GM04503 (cell line): Measurements from ENCODE around the gene GSTT2.
"Not testable (repeated sequence)": the region's sequence is repeated elsewhere in the genome, so short reads cannot be mapped to it uniquely, and the experiment has no call there.

Source experiments
- DNase-seq: peaks from one replicate; pipeline ENCODE4 v3.0.0-alpha.2; 2012; ENCODE audit warnings: low read depth

The GSTT2 gene

DNA sequence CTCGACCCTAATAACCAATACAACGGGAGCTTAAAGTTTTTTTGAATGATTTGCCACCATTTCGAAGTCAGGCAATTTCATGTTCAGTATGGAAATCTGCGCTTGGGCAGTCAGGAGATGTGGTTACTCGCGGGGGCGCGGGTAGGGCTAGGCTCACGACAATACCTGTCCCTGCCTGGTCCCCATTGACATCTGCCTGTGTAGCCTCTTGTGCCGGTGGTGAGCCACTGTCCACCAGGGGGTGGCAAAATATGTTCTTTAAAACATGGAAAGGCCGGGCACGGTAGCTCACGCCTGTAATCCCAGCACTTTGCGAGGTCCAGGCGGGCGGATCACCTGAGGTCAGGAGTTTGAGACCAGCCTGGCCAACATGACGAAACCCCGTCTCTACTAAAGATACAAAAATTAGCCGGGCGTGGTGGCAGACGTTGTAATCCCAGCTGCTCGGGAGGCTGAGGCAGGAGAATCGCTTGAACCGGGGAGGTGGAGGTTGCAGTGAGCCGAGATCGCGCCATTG, 5.0 kb upstream of the GSTT2 start:
- not testable (repeated sequence) for DNase-seq

DNA sequence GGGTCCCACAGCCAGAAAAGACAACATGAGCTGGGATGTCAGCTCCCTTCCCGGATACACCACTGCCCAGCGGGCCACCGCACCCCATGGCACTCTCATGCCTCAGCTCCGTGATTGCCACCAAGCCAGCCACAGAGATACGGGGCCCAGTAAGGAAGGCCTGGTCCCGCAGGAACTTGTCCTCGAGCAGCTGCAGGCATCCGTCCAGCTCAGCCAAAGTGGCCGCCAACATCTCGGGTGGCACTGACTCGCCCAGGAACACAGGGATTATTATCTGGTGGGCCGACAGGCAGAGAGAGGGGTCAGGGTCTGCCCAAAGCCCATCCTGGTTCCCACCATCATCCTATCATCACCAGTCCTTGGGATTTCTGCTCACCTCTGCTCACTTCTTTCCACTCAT, 2.6 kb upstream of the GSTT2 start:
- DNase-seq, result not testable (repeated sequence)

DNA sequence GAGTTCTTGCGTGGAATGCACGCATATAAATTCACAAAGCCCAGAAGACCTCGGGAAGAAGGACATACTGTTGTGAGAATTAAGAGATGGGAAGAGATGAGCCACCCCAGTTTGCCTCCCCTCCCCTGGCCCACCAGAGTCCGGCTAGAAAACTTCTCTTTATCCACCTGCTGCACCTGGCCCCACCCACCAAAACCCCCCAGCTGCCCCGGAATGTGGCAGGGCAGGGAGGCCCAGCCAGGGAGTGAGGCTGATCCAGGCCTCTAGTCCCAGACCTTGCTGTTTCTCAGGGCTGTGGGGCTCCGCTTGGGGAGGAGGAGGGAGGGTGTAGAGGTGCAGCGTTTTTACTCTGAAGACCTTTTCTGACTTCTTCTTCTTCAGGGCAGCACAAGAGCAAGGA, 633 bp downstream of the GSTT2 start:
- not testable (repeated sequence) for DNase-seq

DNA sequence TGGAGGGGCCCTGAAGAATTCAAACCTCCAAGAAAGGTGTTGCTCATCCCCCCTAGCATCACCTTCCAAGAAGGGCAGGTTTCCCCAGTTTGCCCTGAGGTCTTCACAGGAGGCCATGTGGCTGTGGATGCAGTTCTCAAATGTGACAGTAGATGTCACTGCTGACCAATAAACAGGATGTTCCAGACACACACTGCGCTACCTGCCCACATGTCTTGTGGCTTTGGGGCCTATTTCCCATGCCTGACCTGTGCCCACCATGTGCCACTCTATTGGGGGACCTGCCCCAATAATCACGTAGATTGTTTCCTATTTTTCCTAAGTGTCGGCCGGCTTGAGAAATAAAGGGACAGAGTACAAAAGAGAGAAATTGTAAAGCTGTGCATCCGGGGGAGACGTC, 4.5 kb downstream of the GSTT2 start:
- no peak for DNase-seq

DNA sequence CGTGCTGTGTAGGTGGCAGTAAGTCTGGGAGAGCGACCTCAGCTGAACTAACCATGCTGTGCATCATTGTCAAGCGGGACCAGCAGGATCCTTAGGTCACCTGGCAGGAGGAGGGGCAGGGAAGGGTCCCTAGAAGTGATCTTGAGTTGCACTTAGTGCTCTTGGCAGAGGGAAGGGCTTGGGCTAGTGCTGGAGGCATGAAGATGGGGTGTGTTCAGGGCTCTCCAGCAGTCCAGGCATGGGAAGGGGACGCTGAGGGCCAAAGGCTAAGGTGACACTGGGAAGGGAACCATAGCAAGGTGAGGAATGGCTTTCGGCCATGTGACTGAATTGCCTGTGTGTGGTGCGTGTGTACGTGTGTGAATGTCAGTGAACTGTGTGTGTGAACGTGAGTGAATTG, 6.2 kb downstream of the GSTT2 start:
- DNase-seq, result not testable (repeated sequence)

DNA sequence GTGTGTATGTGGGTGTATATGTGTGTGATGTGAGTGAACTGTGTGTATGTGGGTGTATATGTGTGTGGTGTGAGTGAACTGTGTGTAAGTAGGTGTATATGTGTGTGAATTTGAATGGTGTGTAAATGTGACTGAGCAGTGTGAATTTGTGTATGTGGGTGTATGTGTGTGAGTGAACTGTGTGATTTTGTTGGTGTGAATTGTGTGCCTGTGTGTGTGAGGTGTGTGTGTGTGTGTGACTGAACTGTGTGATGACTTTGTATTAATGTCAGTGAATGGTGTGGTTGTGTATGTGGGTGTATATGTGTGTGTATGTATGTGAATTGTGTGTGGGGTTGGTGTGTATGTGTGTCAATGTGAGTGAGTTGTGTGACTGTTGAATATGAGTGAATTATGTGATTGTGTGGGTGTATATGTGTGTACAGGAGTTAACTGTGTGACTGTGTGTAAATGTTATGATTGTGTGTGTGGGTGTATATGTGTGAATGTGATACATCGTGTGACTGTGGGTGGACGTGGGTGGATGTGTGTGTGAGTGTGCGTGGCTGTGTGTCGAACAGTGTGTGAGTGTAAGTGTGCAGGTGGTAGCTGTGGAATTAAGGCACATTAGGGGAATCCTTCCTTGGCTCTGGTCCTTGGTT, 6.7 kb downstream of the GSTT2 start:
- DNase-seq, result not testable (repeated sequence)

DNA sequence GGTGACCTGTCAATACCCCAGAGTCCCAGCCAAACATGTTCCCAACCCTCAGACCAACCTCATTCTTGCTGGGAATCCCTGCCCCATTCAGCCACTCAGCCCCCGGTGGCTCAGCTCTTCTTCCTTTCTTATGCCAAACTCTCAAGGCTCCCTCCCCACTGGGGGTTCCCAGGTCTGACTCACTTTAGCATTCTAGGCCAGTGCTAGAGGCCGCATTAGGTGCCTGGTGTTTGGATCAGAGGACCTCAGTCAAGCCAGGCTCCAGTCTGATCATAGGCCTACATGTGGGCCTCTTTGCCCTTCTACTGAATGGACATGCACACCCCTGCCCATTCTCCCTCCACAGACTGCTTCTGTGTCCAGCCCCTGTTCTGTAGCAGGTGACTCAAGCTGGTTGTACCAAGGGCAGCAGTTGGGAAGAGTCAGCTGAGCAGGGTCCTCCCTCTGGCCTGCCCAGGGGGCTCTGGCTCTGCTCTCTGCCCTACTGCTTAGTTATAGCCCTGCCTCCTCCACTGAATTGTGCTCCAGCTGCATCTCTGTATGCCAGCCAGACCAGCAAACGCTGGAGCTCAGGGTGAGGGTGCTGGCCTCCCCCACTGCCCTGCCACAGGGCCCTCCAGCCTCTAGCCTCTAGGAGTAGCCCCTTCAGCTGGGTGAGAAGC, 9.8 kb downstream of the GSTT2 start:
- not testable (repeated sequence) for DNase-seq

DNA sequence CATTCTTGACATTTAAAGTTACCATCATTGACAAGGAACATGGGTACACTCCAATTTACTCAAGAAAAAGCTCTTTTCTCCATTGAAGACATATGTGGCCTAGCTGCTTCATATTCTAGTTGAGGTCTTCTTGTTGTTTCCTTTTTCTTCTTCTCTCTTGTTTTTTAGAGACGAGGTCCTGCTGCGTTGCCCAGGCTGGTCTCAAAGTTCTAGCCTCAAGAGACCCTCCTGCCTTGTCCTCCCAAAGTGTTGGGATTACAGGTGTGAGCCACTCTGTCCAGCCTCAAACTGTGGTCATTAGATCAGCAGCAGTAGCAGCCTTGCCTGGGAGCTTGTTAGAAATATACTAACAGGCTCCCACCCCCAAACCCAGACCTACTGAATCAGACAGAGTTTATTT, 13.1 kb downstream of the GSTT2 start:
- not testable (repeated sequence) for DNase-seq

DNA sequence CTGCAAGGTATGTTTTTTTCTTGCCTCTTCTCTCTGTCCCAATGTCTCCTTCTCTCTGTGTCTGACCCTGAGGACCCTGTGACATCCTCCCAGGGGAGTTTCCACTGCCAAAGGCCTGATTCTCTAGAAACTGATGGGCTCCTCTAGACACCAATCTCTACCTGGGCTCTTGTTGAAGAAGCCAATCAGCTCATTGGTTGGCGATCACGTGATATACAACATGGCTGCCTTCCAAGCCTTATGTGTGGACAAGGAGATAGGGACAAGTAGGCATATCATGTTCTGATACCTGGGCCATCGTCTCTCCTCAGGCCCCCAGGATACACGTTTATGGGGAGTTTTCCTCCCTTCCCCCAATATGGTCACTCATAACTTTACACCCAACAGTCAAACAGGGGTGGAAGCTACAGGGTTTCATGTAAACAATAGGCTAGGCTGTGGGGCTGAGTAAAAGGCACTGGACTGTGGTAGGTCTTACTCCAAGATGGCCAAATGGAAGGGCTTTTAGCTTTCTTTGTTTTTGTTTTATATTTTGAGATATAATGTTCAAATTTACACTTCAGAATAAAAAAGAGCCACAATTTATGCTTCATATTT, 13.7 kb downstream of the GSTT2 start:
- DNase-seq, result not testable (repeated sequence)

DNA sequence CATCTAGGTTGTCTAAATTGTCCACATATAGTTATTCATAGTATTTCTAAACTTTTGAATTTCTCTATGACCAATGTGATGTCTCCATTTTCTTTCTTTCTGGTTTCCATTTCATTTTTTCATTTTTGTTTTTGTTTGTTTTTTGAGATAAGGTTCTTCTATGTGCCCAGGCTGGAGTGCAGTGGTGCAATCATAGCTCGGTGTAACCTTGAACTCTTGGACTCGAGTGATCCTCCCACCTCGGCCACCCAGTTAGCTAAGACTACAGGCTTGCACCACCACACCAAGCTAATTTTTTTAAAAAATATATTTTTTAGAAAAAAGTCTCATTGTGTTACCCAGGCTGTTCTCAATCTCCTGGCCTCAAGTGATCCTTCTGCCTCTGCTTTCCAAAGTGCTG, 17.2 kb downstream of the GSTT2 start:
- no peak for DNase-seq

DNA sequence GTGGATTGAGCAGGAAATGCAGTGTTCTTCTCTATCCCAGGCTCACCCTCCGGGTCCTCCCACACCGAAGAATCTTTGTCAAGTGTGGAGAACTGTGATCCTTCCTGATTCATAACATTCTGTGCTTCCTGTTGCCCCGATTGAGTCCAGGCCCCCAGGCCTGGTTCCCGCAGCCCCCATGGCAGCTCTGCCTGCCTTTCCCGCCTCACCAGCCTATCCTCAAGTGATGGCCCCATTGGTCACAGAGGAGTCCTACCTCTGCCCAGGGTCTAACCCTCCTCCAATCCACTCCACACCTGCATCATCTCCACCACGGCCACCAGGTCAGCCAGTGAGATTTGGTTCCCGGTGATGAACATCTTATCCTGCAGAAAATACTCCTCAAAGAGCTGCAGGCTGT, 19.8 kb downstream of the GSTT2 start:
- DNase-seq, result not testable (repeated sequence)

DNA sequence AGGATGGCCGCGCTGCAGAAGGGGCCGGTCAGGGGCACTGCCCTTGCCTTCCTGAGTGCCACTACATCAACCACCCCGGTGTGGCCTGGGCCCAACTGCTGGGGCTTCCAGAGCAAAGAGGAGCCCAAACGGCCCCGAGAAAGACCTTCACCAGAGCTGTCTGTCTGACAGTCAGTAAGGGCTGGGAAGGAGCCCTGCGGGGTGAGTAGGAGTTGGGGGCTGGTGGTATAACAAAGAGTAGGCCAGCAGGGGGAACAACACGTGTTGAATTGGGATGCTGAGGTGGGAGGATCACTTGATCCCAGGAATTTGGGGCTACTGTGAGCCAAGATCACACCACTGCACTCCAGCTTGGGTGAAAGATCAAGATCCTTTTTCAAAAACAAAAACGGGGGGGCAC, 21.4 kb downstream of the GSTT2 start:
- DNase-seq, result no peak

DNA sequence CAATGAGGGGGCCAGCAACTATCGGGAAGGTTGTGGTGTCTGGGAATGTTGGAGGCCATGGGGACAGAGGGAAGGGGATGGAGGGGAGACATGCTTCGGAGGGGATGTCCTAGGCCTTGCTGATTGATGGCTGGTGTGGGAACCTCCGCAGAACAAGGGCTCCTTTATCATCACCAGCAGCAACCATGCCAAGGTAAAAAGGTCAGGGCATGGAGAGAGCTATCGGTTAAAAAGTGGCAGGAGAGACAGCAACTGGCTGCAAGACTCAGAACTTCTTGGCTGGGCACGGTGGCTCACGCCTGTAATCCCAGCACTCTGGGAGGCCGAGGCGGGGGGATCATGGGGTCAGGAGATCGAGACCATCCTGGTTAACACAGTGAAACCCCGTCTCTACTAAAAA, 22.3 kb downstream of the GSTT2 start:
- no peak for DNase-seq

DNA sequence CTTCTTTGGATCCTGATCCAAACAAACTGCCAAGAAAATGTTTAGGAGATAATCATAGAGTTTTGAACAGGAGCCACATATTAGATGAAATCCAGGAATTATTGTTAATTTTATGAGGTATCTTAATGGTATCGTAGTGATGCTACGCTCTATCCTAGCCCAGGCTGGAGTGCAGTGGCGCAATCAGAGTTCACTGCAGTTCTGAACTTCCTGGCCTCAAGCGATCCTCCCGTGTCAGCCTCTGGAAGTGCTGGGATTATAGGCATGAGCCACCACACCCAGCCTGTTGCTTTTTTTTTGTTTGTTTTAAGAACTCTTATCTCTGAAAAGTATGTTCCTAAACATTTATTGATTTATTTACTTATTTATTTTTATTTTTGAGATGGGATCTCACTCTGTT, 22.9 kb downstream of the GSTT2 start:
- DNase-seq, result no peak

DNA sequence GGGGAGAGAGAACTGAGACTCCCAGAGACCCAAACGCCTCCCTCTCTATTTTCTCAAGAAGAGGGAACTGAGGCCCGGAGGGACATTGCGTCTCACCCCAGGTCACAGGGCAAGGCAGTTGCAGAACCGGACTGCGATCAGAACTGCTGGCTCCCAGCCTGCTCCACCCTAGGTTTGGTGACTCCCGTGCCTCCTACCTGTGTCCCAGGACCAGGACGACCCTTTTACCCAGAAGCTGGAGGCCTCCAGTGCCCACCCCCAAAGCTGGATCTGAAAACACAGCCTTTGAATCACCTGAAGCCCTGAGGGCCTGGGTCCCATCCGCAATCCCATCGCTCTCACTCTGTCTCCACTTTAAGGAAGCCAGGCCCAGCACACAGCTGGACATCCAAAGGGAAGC, 24.0 kb downstream of the GSTT2 start:
- no peak for DNase-seq

DNA sequence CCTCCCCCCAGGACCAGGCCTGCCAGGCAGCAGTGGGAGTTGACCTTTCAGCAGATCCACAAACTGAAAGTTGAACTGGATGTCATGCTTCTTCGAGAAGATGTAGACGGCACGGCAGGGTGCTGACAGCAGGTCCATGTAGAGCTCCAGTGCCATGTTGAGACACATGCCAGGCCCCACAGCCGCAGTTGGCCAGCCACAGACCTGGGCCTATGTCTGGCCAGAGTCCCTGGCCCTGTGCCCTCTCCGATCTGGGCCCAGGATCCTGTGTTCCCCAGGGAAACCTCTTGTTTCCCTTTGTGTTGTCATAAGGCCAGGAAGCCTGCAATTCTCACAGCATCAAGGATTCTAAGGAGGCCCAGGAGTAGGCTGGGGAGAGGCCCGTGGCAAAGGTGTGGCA, 25.3 kb downstream of the GSTT2 start, which contains the start of gene GSTT4:
GSTT4 (minus strand) TSS at position 253 of the 400 bp plus-strand sequence; CDS start at position 156, 97 bp downstream.
- DNase-seq, result no peak

DNA sequence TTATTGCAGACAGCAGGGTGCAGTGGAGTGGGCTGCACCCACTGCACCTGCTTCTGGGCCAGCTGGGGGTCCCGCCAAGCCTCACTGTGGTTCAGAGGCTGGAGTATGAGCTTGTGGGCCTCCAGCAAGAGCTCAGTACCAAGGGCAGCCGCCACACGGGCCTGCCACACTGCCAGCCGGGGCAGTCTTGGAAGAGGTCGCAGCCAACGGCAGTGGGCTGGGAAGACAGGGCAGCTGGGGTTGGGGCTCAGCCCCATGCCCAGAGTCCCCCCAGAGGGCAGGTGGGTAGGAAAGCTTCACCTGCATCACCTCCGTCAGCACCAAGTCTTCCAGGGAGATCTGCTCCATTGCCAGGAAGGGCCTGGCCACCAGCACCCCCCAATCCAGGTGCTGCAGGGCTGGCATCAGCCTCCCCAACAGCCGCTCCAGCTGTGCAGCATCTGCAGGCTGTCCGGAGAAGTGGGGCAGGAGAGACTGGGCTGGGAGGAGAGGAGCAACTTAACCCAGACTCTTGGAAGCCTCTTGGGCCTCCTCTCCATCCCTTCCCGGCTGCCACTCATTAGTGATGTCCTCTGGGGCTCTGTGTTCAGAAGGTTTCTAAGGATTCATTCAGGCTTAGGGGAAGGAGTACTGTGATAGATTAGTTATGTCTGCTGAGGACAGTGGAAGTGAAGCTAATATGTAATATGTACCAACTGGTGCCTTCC, 26.4 kb downstream of the GSTT2 start:
- no peak for DNase-seq

DNA sequence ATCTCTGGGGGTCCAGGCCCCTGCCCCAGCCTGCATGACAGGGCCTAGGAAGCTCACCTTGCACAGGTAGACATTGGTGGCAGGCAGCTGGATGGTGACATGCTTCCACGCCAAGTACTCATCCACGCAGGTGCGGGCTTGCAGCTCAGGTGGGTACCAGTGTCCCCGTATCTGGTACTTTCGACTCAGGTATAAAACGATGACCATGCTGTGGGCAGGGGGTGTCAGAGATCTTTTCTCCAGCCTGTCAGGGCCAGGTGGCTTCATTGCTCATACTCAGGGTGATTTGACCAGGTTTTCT, 26.9 kb downstream of the GSTT2 start:
- no peak for DNase-seq

DNA sequence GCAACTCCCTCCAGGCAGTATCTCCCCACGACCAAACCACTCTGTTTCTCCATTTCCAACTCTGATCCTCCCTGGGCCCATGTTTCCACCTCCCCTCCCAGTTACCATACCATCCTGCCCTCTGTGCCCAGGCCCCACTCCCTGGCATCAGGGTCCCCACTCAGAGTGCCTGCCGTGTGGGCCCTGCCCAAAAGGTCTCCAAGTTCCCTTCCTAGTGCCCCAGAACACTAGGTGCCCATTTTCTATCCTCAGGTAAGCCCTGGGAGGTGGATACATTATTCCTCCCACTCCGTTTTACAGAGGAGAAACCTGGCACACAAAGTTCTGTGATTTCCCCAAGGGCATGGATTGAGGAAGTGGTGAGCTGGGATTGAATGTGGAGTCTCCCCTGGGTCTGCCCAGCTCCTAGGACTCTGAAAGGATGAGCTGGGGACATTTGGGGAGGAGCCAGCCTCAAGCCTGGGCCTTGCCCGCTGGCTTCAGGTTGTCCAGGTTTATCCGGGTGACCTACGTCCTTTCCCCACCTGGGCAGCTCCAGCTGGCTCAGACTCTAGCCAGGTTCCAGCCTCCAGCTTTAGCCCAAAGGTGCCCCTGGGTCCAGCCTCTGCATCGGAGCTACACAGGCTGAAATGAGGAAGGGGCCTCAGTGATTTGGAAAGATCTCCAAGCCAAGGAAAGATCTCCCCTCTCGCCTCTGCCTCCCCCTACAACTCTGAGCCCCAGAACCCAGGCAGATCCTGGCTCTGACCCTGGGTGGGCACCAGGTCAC, 27.5 kb downstream of the GSTT2 start:
- no peak for DNase-seq

DNA sequence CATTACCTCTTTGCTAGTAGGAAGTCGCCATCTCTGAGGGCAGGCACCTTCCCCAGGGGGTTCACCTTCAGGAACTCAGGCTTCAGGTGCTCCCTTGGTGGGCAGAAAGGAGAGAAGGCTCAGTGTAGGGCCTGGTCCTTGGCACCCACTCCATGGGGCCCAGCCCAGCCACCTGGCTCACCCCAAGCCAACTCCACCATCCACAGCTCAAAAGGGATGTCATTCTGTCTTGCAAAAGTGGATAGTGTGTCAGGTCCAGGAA, 28.0 kb downstream of the GSTT2 start:
- no peak for DNase-seq

DNA sequence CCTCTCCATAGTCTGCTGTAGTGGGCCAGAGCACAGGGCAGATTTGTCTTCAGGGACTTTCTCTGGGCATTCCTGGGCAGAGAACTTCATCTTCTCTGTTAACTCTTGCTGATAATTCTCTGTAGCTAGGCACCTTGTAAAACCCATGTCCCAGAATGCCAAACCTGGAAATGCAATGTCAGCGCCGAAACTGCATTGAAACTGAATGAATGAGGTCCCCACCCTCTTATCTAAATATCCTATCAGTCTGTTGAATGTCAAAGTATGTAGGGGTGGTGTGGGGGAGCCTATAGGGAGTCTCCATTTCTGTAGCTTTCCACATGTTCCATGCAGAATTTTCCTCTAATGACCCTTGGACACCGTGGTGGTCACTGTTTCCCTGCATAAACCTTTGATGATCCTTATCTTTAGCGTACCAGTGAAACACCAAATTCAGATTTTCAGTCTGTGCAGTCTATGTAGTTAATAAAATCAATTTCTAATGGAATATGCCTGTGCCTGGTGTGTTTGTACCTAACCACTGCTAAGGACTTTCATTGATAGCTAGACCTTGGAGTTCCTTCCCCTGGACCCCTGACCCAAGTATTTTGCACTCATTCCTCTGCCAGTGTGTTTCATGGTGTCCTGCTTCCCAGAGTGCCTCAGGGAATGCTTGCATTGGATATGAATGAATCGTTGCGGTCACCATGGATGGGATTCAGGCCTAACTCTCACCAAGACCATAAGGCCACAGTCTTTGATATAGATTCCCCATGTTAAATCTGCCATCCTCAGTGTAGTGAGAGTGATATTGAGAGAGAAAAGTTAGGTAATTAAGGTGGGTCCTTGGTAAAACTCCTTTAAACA, 28.7 kb downstream of the GSTT2 start:
- DNase-seq, result no peak
